Daoy (cell line): Measurements from ENCODE around the gene FHIT. TPM values are rescaled to one million over a fixed set of nuclear protein-coding genes. Genes with fewer than 3 reads are reported as not detected.

Experiments
- DNase-seq: peaks from one replicate; pipeline ENCODE4 v3.0.0-alpha.2; 2015; ENCODE audit warnings: low read depth
- total RNA-seq: library from RNA; depleted of rRNA; stranded (reverse); fragments of >200 nt; shearing (Covaris generic); gene quantifications from 2 replicates; pipeline ENCODE4 v1.2.3, GENCODE V29; 2014

The FHIT gene
- total RNA-seq, 1 experiment from 2014 or later: not detected

GRCh38 chr3:60000311-60001105, 1250.7 kb downstream of the FHIT start:
- no peak for DNase-seq

GRCh38 chr3:59998058-59998457, 1253.2 kb downstream of the FHIT start:
- no peak for DNase-seq

- no peak for DNase-seq
These were observed 1253.7 kb downstream of the FHIT start for GRCh38 chr3:59997583-59997982.

- DNase-seq: no peak
These were observed 1255.2 kb downstream of the FHIT start for GRCh38 chr3:59996056-59996455.

GRCh38 chr3:59995563-59995962, 1255.7 kb downstream of the FHIT start:
- no peak for DNase-seq

GRCh38 chr3:59994732-59995304, 1256.4 kb downstream of the FHIT start:
- no peak for DNase-seq

GRCh38 chr3:59992578-59992977, 1258.7 kb downstream of the FHIT start:
- DNase-seq: no peak

GRCh38 chr3:59990915-59991314, 1260.3 kb downstream of the FHIT start:
- no peak for DNase-seq

GRCh38 chr3:59982510-59982909, 1268.7 kb downstream of the FHIT start:
- DNase-seq: no peak

- DNase-seq: no peak
These were observed 1269.9 kb downstream of the FHIT start for GRCh38 chr3:59981377-59981776.

- no peak for DNase-seq
These were observed 1270.7 kb downstream of the FHIT start for GRCh38 chr3:59980576-59980975.

- DNase-seq: no peak
These were observed 1271.7 kb downstream of the FHIT start for GRCh38 chr3:59979542-59979941.

GRCh38 chr3:59978979-59979378, 1272.3 kb downstream of the FHIT start:
- no peak for DNase-seq

GRCh38 chr3:59970796-59971195, 1280.5 kb downstream of the FHIT start:
- no peak for DNase-seq

- DNase-seq: no peak
These were observed 1280.9 kb downstream of the FHIT start for GRCh38 chr3:59970376-59970775.

- no peak for DNase-seq
These were observed 1282.7 kb downstream of the FHIT start for GRCh38 chr3:59968513-59969045.

GRCh38 chr3:59963676-59964075, 1287.6 kb downstream of the FHIT start:
- no peak for DNase-seq

- no peak for DNase-seq
These were observed 1294.1 kb downstream of the FHIT start for GRCh38 chr3:59957150-59957549.

GRCh38 chr3:59953104-59953503, 1298.1 kb downstream of the FHIT start:
- DNase-seq: no peak

GRCh38 chr3:59949311-59949710, 1301.9 kb downstream of the FHIT start:
- no peak for DNase-seq

- no peak for DNase-seq
These were observed 1304.9 kb downstream of the FHIT start for GRCh38 chr3:59946401-59946800.

- DNase-seq: no peak
These were observed 1310.5 kb downstream of the FHIT start for GRCh38 chr3:59940718-59941117.

GRCh38 chr3:59939826-59940426, 1311.3 kb downstream of the FHIT start:
- no peak for DNase-seq
